ENCODE data around the gene KLHL25. TPM values are rescaled to one million over a fixed set of nuclear protein-coding genes. Genes with fewer than 3 reads are reported as not detected.

KLHL25 gene
- total RNA-seq, 4 donors from 2014 or later: 8.8 to 21.3 (median 11.8) TPM

GRCh38 chr15:85795337-85796305, 896 bp upstream of the KLHL25 start:
- Histone ChIP-seq H3K27ac (peak overlapping the region in 2 of 4 donors; percentile 44 to 95), H3K4me1 (peaks cover 0 to 40% (median 12%) of the 10 kb centered on the region in 3 donors), H3K27me3 (no peaks in the 10 kb centered on the region), H3K9me3 (no peaks in the 10 kb centered on the region), H3K36me3 (no peaks in the 10 kb centered on the region), H3K4me3 (peak overlapping the region; percentile 24 to 81)
- no peak for ATAC-seq
- WGBS, 2 donors (ENCODE audit: low coverage in 1 of 2): 35 to 43% methylated on average over 8 to 15 of the region's 15 CpGs
- TF ChIP-seq CTCF (IDR thresholded peaks at IDR 0.05) (no peak), POLR2AphosphoS5 (IDR thresholded peaks at IDR 0.05) (no peak), POLR2A (IDR thresholded peaks at IDR 0.05) (no peak), EP300 (IDR thresholded peaks at IDR 0.05) (no peak)

GRCh38 chr15:85793641-85794597, 806 bp downstream of the KLHL25 start:
- ATAC-seq: peak; percentile 19
- Histone ChIP-seq H3K27me3 (no peaks in the 10 kb centered on the region), H3K27ac (peak overlapping the region; percentile 39 to 95 (median 93)), H3K9me3 (no peaks in the 10 kb centered on the region), H3K4me3 (peak overlapping the region; percentile 59 to 81), H3K4me1 (peaks cover 0 to 35% (median 12%) of the 10 kb centered on the region in 3 donors), H3K36me3 (no peaks in the 10 kb centered on the region)
- WGBS, 2 donors (ENCODE audit: low coverage in 1 of 2): 0% methylated on average over 5 to 27 of the region's 56 CpGs
- no peak for TF ChIP-seq CTCF (IDR thresholded peaks at IDR 0.05)
- TF ChIP-seq POLR2A (IDR thresholded peaks at IDR 0.05): no peak
- no peak for TF ChIP-seq POLR2AphosphoS5 (IDR thresholded peaks at IDR 0.05)
- no peak for TF ChIP-seq EP300 (IDR thresholded peaks at IDR 0.05)

GRCh38 chr15:85792912-85793590, 1.7 kb downstream of the KLHL25 start:
- TF ChIP-seq POLR2AphosphoS5 (IDR thresholded peaks at IDR 0.05): no peak
- no peak for TF ChIP-seq POLR2A (IDR thresholded peaks at IDR 0.05)
- no peak for TF ChIP-seq EP300 (IDR thresholded peaks at IDR 0.05)
- TF ChIP-seq CTCF (IDR thresholded peaks at IDR 0.05): no peak
- no peaks in the 10 kb centered on the region for H3K27me3 ChIP-seq
- H3K4me1 ChIP-seq: peaks cover 0 to 39% (median 12%) of the 10 kb centered on the region in 3 donors
- H3K9me3 ChIP-seq: no peaks in the 10 kb centered on the region
- H3K4me3 ChIP-seq: peak overlapping the region; percentile 59 to 81
- ATAC-seq: no peak
- H3K27ac ChIP-seq: peak overlapping the region in 1 of 4 donors; percentile 95
- H3K36me3 ChIP-seq: no peaks in the 10 kb centered on the region
- WGBS, 2 donors (ENCODE audit: low coverage in 1 of 2): 71% methylated on average over 13 of the region's 14 CpGs; no CpG with 5 or more reads in 1 of the 2 donors

GRCh38 chr15:85792102-85792731, 2.5 kb downstream of the KLHL25 start:
- no peak overlapping the region for H3K4me3 ChIP-seq

More at GRCh38 chr15:85792102-85792731, 2.5 kb downstream of the KLHL25 start:
- WGBS, 2 donors (ENCODE audit: low coverage in 1 of 2): 92% methylated on average over 2 of the region's 4 CpGs; no CpG with 5 or more reads in 1 of the 2 donors
- Histone ChIP-seq H3K36me3 (no peaks in the 10 kb centered on the region), H3K9me3 (no peaks in the 10 kb centered on the region), H3K27me3 (no peaks in the 10 kb centered on the region), H3K4me1 (peaks cover 0 to 39% (median 12%) of the 10 kb centered on the region in 3 donors), H3K27ac (no peak overlapping the region)
- ATAC-seq: no peak
- TF ChIP-seq CTCF (IDR thresholded peaks at IDR 0.05) (no peak), POLR2A (IDR thresholded peaks at IDR 0.05) (no peak), POLR2AphosphoS5 (IDR thresholded peaks at IDR 0.05) (no peak), EP300 (IDR thresholded peaks at IDR 0.05) (no peak)
